HuH-7 (cell line): ENCODE measurements around the gene BEND7.

Source experiments
- DNase-seq: peaks from one replicate; pipeline ENCODE4 v3.0.0; 2011; ENCODE audit warnings: low spot score

BEND7 gene

DNA sequence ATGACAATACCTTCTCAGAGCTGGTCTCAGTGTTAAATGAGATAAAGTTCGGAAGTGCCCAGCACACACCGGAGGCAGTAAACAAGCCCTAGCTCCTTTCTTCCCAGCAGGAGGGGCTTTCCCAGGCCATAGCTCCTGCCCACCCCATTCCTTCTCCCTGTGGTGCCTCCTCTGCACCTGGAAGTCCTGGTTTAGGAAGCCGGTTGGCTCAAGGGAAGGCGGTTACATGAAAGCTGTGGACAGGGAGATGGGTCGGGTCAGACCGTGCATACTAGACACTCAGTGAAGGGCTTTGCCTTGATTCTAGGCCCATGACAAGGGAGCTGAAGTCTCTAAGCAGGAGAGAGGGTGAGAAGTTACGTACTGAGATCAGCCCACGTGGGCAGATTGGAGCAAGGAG, 8.6 kb downstream of the BEND7 start:
- no peak for DNase-seq

DNA sequence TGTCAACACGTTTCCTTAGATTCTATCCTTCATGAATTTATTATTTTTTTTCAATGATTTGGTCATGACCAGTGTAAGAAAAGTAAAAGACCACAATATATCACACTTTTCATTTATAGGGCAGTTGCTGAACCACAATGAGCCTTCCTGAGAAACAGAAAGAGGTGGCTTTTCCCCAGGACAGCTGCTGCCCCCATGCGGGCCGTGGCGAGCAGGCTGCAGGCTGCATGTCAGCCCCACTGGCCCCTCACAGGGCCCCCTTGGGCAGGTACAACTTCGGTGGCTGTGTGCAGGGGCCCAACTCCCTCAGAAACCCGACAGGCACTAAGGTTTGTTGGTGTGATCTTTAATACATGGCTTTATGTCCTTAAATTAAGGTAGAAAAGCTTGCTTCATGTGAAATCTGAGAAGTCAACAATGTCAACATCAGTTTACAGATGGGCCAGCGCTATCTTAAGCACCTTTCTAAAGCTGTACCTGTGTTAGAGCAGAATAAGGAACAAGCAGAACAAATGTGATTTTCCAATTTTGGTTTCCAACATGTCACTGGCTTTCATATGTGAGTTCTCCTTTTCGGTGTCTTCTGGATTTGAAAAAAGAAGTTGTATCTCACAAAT, 10.6 kb downstream of the BEND7 start:
- peak; percentile 78 for DNase-seq

DNA sequence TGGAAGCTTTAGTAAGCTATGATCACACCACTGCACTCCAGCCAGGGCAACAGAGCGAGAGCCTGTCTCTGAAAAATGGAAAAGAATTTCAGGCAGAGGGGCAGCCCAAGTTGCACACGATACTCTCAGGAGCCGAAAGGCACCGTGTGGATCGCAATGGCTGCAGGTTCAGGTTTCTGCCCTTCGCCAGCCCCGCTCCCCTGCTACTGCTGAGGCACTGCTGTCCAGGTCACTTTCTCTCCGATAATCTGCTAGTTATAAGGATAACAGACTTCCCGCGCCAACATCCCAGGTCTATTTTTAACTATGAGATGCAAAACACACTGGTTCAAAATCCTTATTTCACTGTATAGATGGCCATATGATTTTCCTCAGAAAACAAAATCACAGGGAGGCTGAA, 11.1 kb downstream of the BEND7 start:
- DNase-seq = no peak

- no peak for DNase-seq
Observed at GRCh38 chr10:13516176-13516575, 12.6 kb downstream of the BEND7 start.

DNA sequence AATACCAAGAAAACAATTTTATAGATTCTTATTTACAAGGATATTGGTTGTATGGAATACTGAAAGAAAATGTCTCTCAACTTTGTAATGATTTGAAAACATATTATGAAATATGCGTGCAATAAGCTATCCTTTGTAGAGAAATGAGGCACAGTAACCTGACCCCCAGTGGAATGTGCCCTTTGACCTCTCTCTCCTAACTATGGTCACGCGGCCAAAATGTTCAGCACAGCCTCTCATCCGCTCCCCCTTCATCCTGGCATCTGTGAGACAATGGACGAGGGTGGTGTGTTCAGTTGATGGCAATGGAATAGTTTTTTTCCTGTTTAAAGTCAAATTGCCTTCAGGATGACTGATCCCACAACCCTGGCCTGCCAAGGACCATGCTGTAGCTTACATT, 13.3 kb downstream of the BEND7 start:
- DNase-seq = no peak

- DNase-seq = no peak
Observed at GRCh38 chr10:13514296-13514695, 14.5 kb downstream of the BEND7 start.

- DNase-seq = no peak
Observed at GRCh38 chr10:13512564-13512963, 16.2 kb downstream of the BEND7 start.

DNA sequence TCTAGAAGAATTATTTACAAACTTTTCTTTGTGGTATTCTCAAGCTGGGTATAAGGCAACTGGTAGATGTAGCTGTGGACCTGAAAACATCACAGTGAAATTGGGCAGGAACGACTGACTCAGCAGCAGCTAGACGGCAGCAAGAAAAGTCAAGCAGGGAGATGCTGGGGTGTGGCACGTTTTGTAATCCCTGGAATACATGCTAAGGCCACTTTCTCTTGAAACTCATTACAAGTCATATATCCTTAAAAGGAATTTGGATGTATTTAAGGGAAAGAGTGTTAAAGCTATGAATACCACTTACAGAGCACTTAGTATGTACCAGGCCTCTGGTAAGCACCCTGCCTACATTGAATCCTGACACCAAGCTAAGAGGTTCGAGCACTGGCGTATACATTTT, 17.4 kb downstream of the BEND7 start:
- no peak for DNase-seq

GRCh38 chr10:13505052-13505680, 23.6 kb downstream of the BEND7 start:
- no peak for DNase-seq

DNA sequence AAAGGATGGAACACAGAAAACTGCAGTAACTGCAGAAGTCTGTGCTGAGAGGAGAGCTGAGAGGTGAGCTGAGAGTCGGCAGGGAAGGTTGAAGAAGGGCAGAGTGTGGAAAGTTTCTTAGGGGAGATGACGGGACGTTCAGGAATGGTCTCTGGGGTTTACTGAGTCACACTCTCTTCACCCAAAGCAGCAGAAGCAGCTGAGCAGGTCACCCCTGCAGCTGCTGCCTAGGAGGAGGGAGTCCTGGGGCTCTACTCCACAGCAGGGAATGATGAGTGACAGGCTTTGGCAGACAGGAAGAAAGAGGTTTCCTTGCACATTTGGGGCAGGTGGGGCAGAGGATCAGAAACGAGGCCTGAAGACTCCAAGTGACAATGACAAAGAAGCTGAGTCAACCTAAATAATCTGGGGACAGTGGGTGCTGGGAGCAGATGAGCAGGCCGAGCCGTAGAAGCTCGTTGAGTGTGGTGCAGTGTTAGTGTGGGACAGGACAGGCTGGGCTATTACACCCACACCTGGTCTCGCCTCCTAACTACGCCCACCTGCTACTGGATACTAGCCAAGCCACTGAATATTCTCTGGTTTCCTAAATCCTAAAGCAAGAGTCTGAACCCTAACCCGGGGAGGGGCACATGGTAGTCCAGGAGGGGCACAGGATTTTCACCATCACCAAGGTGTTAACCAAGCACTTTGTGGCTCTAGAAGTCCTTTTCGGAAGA, 24.9 kb downstream of the BEND7 start:
- DNase-seq = no peak

- DNase-seq = no peak
Observed at GRCh38 chr10:13502380-13502779, 26.4 kb downstream of the BEND7 start.

- no peak for DNase-seq
Observed at GRCh38 chr10:13500201-13500600, 28.6 kb downstream of the BEND7 start.

DNA sequence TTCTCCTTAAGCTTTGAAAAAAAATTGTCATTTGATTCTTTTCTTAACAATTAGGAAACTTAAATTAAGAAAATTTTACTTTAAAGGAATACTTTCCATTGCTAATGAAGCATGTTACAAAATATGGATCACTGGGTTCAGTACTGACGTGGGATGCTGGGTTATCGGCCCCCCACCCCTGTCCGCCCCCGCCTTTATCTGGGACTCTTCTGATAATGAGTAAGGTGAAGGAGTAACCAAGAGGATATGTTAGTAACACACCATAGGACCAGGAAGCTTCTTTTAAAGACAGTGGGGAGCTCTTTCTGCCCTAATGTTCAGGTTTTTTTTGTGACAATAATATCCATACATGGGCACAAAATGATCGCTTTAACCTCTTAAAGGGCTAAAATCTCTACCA, 29.7 kb downstream of the BEND7 start:
- no peak for DNase-seq

- DNase-seq = no peak
Observed at GRCh38 chr10:13496931-13497330, 31.9 kb downstream of the BEND7 start.

GRCh38 chr10:13496164-13496563, 32.6 kb downstream of the BEND7 start:
- DNase-seq = no peak

DNA sequence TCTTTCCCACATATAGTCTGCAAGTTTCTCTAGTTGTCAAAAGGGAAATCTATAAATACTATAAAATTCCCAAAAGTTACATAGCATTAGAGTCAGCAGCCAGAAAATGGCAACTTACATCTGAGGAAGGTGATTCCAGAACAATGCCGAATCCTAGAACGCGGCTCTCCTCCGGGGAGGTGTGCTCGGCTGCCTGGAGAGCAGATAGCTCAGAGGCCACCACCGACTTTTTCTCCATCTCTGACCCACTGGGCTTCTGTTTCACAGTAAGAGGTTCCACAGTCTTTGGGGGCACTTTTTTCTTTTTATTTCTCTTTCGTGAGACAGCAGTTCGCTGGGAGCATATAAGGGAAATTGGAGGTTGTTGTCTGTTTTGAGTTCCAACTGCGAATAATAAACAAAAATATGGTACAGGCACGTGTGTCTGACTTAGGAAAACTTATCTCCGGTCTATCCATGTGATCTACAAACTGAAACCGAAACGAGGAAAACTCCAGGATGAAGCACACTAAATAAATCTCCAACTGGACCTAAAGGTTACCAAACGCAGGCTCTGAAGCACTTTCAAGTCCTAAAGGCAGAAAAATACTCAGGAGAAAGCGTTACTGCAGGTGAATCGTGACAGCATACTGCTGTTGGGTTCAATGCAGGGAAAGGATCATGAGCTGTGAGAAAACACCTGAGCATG, 36.2 kb downstream of the BEND7 start:
- DNase-seq = no peak

DNA sequence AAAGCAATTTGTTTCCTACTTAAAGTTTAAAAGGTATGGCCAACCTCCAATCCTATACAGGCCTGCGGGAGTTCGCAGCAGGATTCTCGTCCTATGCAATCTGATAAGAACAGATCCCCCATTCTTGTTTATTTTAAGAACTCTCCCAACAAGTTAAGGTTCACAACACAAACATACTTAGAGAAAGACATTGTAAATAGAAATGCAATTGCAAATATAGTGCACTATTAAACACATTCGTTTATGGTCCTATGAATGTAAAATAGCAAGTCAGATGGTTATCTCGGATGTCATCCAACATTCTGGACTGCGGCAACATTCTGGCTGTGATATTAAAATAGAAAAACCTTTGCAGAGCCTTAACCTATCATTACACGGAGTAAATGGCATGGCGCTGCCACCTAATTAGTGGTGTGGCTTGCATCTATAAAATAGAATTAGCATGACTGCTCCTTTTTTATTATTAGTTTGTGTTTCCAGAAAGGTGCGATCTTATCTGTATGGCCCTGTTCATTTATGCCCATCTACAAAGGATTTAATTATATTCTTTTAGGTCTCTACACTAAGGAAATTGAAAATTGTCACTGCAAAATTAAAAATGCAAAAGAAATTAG, 37.0 kb downstream of the BEND7 start:
- no peak for DNase-seq

DNA sequence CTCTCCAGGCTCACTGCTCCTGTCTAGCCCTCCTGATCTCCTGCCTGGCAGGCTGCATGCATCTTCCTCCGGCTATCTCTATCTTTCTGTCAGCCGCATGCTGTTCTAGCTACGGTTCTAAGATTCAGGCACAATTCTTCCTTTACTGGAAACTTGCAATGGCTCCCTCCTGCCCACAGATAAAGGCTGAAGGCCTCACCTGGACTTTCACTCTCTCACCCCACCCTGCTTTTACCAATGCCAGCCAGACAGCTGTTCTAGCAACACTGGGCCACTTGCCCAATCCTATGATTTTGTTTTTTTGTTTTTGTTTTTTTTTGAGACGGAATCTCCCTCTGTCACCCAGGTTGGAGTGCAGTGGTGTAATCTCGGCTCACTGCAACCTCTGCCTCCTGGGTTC, 38.3 kb downstream of the BEND7 start:
- DNase-seq = no peak

DNA sequence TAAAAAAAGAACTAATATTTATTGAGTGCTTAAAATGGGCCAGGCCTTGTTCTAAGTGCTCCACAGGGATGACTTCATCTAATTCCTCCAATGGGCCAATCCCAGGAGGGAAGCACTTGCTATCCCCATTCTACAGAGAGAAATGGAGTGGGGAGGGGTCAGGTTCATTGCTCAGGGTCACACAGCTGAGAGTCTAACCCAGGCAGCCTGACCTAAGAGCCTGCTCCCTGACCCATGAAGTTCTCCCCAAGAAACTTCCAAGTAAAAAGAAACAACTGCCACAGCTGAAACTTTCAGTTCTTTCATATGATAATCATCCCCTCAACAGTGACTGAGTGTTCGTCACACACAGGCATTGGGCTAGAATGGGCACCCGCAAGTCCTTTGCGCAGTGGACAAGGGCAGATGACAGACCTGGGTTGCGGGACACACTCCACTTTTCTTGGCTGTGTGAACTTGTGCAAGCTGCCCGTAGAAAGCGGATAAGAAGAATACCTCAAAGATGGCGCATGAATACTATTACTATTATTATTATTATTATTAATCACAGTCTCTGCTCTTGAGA, 39.7 kb downstream of the BEND7 start:
- no peak for DNase-seq

- no peak for DNase-seq
Observed at GRCh38 chr10:13485623-13486022, 43.2 kb downstream of the BEND7 start.

DNA sequence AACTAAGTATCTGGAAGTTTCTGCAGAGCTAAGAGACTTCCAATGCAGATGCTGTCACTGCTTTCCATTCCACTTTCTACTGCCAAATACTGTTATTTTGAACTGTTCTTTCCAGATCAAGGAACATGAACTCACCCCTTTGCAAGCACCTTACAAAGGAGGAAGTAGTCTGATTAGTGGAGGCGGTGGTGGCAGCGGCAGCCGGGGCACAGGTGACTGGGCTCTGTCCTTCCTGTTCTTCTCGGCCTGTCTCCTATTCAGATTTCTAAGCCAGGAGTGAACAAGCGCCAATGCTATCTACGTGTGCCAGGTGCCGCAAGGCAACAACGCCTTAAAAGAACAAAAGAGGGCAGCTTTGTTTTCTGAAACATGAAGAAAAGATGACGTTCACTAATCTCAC, 44.9 kb downstream of the BEND7 start:
- DNase-seq = no peak

- no peak for DNase-seq
Observed at GRCh38 chr10:13483073-13483472, 45.7 kb downstream of the BEND7 start.
